Karpas-422 (cell line): ENCODE measurements around the gene TRAM2. TPM values are rescaled to one million over a fixed set of nuclear protein-coding genes. Genes with fewer than 3 reads are reported as not detected.
A peak's percentile ranks its signal among the peaks of the same experiment; 100 is the strongest.

Source experiments
- DNase-seq: peaks from one replicate; pipeline ENCODE4 v3.0.0-alpha.2; 2015
- H2AFZ ChIP-seq: fragments of 200-600 bp; sonication (generic); 2 replicates; pipeline ENCODE4 v1.6.1; 2014; ENCODE audit warnings: antibody characterized with exemption, low read length, mixed read lengths
- H3K27ac ChIP-seq: fragments of 200-600 bp; sonication (generic); 2 replicates; pipeline ENCODE4 v1.5.1; 2014; ENCODE audit warnings: mild to moderate bottlenecking, low read length, moderate library complexity
- H3K27me3 ChIP-seq: fragments of 200-600 bp; sonication (generic); 2 replicates; pipeline ENCODE4 v1.6.1; 2014; ENCODE audit warnings: low read length, mixed read lengths
- H3K36me3 ChIP-seq: fragments of 200-600 bp; sonication (generic); 2 replicates; pipeline ENCODE4 v1.6.1; 2014; ENCODE audit warnings: low read length, mixed read lengths; ENCODE audit not compliant: insufficient read depth
- H3K4me1 ChIP-seq: fragments of 200-600 bp; sonication (generic); 2 replicates; pipeline ENCODE4 v1.6.1; 2014; ENCODE audit warnings: mild to moderate bottlenecking, low read length, mixed read lengths
- H3K4me2 ChIP-seq: fragments of 200-600 bp; sonication (generic); 2 replicates; pipeline ENCODE4 v1.6.1; 2014; ENCODE audit warnings: low read length, low read depth, mild to moderate bottlenecking; ENCODE audit not compliant: poor library complexity, severe bottlenecking
- H3K4me3 ChIP-seq: fragments of 200-600 bp; sonication (generic); 2 replicates; pipeline ENCODE4 v1.5.1; 2014; ENCODE audit warnings: mild to moderate bottlenecking, antibody characterized with exemption, low read length, mixed read lengths
- H3K79me2 ChIP-seq: fragments of 200-600 bp; sonication (generic); 2 replicates; pipeline ENCODE4 v1.6.1; 2014; ENCODE audit warnings: mild to moderate bottlenecking, low read length, mixed read lengths
- H3K9ac ChIP-seq: fragments of 200-600 bp; sonication (generic); 2 replicates; pipeline ENCODE4 v1.6.0; 2014; ENCODE audit warnings: low read length
- H3K9me2 ChIP-seq: fragments of 200-600 bp; sonication (generic), shearing (Covaris generic); replicated peaks from 2 replicates; pipeline ENCODE4 v1.6.0; 2014; ENCODE audit warnings: mild to moderate bottlenecking, low read length, moderate library complexity; ENCODE audit not compliant: insufficient read depth
- H3K9me3 ChIP-seq: fragments of 300-700, 200-600 bp; sonication (generic); 2 replicates; pipeline ENCODE4 v1.6.1; 2014; ENCODE audit warnings: low read length, mixed read lengths
- H4K20me1 ChIP-seq: fragments of 200-600 bp; sonication (generic); 2 replicates; pipeline ENCODE4 v1.6.1; 2014; ENCODE audit warnings: mild to moderate bottlenecking, antibody characterized with exemption, low read length, low read depth; ENCODE audit not compliant: insufficient read depth
- total RNA-seq: library from RNA; depleted of rRNA; stranded (reverse); fragments of >200 nt; shearing (Covaris generic); gene quantifications from 2 replicates; pipeline ENCODE4 v1.2.3, GENCODE V29; 2014; ENCODE audit warnings: low replicate concordance

TRAM2 gene
- total RNA-seq, 1 experiment from 2014 or later: 24.1 TPM

- Histone ChIP-seq H3K4me3 (no peak overlapping the region), H3K9me3 (no peaks in the 10 kb centered on the region), H4K20me1 (no peaks in the 10 kb centered on the region), H3K79me2 (no peaks in the 10 kb centered on the region), H3K4me2 (no peak overlapping the region), H3K27ac (no peak overlapping the region), H3K9me2 (no peaks in the 10 kb centered on the region), H3K27me3 (no peaks in the 10 kb centered on the region), H3K4me1 (peaks cover 18% of the 10 kb centered on the region), H3K36me3 (peaks cover 6% of the 10 kb centered on the region; the same call in 1 of the 2 replicates), H3K9ac (no peak overlapping the region), H2AFZ (no peak overlapping the region)
- no peak for DNase-seq
Measured at GRCh38 chr6:52505726-52506409, 71.0 kb downstream of the TRAM2 start.

GRCh38 chr6:52504782-52505136 is 72.1 kb downstream of the TRAM2 start:
- H3K36me3 ChIP-seq: peaks cover 6% of the 10 kb centered on the region; the same call in 1 of the 2 replicates
- peaks cover 18% of the 10 kb centered on the region for H3K4me1 ChIP-seq
- H3K79me2 ChIP-seq: no peaks in the 10 kb centered on the region
- no peak overlapping the region for H3K4me3 ChIP-seq
- DNase-seq: no peak
- H3K4me2 ChIP-seq: no peak overlapping the region
- H3K27me3 ChIP-seq: no peaks in the 10 kb centered on the region
- H4K20me1 ChIP-seq: no peaks in the 10 kb centered on the region
- no peaks in the 10 kb centered on the region for H3K9me2 ChIP-seq
- no peak overlapping the region for H3K27ac ChIP-seq
- no peak overlapping the region for H2AFZ ChIP-seq
- no peak overlapping the region for H3K9ac ChIP-seq
- H3K9me3 ChIP-seq: no peaks in the 10 kb centered on the region

GRCh38 chr6:52503851-52504781 is 72.7 kb downstream of the TRAM2 start:
- no peak for DNase-seq
- Histone ChIP-seq H3K79me2 (no peaks in the 10 kb centered on the region), H3K36me3 (peaks cover 6% of the 10 kb centered on the region; the same call in 1 of the 2 replicates), H2AFZ (no peak overlapping the region), H3K9me3 (no peaks in the 10 kb centered on the region), H4K20me1 (no peaks in the 10 kb centered on the region), H3K9ac (no peak overlapping the region), H3K4me2 (no peak overlapping the region), H3K27me3 (no peaks in the 10 kb centered on the region), H3K4me1 (peaks cover 24% of the 10 kb centered on the region), H3K9me2 (no peaks in the 10 kb centered on the region), H3K4me3 (no peak overlapping the region), H3K27ac (no peak overlapping the region)

DNA sequence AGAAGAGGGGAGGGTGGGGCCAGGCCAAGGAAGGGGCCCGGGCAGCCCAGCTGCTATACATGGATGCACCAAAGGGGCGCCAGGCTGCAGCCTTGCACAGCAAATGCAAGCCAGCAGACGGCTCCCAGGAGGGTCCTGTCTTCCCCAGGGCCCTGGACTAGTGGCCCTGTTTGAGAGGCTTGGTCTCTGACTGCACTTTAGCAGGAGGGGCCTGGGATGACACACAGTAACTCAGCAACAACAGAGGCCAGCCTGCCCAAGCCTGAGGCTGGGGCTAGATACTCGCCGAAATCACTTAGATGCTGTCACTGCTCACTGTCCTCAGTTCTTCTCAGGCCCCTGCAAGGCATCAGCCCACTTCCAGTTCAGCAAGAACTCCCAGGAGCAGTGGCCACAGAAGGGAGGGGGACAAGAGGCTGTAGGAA is 73.5 kb downstream of the TRAM2 start:
- Histone ChIP-seq H3K9ac (no peak overlapping the region), H3K4me1 (peaks cover 32% of the 10 kb centered on the region), H3K27ac (no peak overlapping the region), H3K9me3 (no peaks in the 10 kb centered on the region), H4K20me1 (no peaks in the 10 kb centered on the region), H2AFZ (no peak overlapping the region), H3K9me2 (no peaks in the 10 kb centered on the region), H3K4me3 (no peak overlapping the region), H3K79me2 (no peaks in the 10 kb centered on the region), H3K4me2 (no peak overlapping the region), H3K27me3 (no peaks in the 10 kb centered on the region), H3K36me3 (peaks cover 6% of the 10 kb centered on the region; the same call in 1 of the 2 replicates)
- DNase-seq: peak; percentile 64

DNA sequence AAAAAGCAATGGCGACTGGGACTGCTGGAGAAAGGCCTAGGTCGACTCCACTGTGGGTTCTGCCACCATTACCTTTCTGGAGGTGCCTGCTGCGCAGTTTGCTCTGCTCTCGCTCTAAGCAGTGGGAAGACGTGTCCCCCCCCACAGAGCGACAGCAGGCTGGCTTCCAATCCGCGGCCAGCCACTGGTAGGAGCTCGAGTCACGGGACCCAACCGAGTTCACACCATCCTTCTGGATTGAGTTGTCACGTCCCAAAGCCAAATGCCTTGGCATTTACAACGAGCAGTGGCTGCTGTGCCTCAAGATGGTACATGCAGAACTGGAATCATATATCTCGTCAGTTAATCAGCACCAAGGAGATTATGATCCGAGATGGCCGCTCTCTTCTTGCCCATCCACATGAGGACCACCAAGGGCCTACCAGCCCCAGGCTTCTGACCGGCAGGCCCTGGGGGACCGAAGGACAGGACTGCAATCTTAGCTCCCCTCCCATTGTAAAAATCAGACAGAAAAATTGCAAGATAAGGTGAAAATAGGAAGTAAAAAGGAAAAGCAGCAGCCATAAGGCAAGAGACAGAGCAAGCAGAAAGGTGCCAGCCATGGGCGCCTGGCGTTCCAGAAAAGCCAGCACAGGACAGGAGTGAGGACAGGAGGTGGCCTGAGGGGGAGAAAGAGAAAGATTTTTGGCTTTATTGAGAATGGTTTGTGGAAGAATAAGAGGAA is 74.4 kb downstream of the TRAM2 start:
- Histone ChIP-seq H3K27me3 (no peaks in the 10 kb centered on the region), H3K79me2 (no peaks in the 10 kb centered on the region), H3K9me3 (no peaks in the 10 kb centered on the region), H3K4me3 (no peak overlapping the region), H3K9me2 (no peaks in the 10 kb centered on the region), H3K9ac (no peak overlapping the region), H3K4me1 (peaks cover 41% of the 10 kb centered on the region), H4K20me1 (no peaks in the 10 kb centered on the region), H3K4me2 (no peak overlapping the region), H3K36me3 (peaks cover 7% of the 10 kb centered on the region; the same call in 1 of the 2 replicates), H3K27ac (no peak overlapping the region), H2AFZ (no peak overlapping the region)
- DNase-seq: no peak

DNA sequence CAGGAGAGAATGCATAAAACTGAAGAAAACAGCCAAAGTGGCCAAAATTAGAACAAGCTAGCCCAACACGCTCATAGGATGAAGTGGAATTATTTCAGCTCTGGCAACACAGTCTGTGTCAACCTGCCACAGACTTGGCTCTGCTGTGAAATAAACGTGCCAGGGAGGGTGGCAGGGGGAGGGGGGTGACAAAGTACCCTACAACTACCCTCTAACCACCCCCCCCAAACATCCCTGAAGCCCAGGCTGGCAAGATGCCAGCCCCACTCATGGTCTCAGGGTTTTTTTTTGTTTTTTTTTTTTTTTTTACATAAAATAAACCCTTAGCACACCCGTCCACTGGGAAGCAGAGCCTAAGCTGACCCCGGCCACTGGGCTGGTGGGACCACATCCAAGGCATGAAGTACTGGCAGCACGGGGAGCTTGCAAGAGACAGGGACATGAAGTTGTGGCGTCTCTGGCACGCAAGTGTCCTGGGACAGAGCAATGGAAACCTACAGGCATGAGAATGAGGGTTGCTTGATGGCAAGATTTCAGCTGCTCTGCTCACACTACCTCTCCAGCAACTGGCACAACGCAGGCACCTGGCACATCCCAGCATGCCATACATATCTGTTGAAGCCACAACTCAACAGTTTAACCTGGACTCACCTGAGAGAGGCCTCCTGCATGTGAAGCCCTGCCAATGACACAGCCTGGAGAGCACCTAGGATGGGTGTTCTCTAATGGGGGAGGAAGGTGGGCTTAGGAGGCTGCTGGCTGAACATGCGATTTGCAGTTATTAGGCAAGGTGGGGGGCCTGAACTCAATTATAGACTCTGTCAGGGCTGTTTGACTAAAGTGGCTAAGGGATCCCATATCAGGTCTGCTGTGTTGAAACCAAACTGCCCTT is 76.4 kb downstream of the TRAM2 start:
- no peak overlapping the region for H3K4me2 ChIP-seq
- DNase-seq: no peak
- H3K4me1 ChIP-seq: peaks cover 46% of the 10 kb centered on the region
- no peaks in the 10 kb centered on the region for H3K79me2 ChIP-seq
- 0 out of 2 replicates have a peak, but pooled peaks cover 5% of the 10 kb centered on the region for H3K36me3 ChIP-seq
- no peaks in the 10 kb centered on the region for H3K9me3 ChIP-seq
- H3K27me3 ChIP-seq: no peaks in the 10 kb centered on the region
- H3K9ac ChIP-seq: no peak overlapping the region
- no peak overlapping the region for H3K4me3 ChIP-seq
- H2AFZ ChIP-seq: no peak overlapping the region
- no peaks in the 10 kb centered on the region for H4K20me1 ChIP-seq
- H3K27ac ChIP-seq: no peak overlapping the region
- no peaks in the 10 kb centered on the region for H3K9me2 ChIP-seq

- Histone ChIP-seq H3K27me3 (no peaks in the 10 kb centered on the region), H4K20me1 (no peaks in the 10 kb centered on the region), H3K79me2 (no peaks in the 10 kb centered on the region), H3K9me3 (no peaks in the 10 kb centered on the region), H3K36me3 (0 out of 2 replicates have a peak, but pooled peaks cover 2% of the 10 kb centered on the region), H3K4me1 (peaks cover 46% of the 10 kb centered on the region), H3K9ac (no peak overlapping the region), H3K27ac (no peak overlapping the region), H3K9me2 (no peaks in the 10 kb centered on the region), H3K4me2 (no peak overlapping the region), H2AFZ (no peak overlapping the region), H3K4me3 (no peak overlapping the region)
- peak; percentile 47 for DNase-seq
Measured at GRCh38 chr6:52499681-52500236, 77.1 kb downstream of the TRAM2 start.
